ENCODE results near the gene PAWR. TPM values are rescaled to one million over a fixed set of nuclear protein-coding genes. Genes with fewer than 3 reads are reported as not detected.

The PAWR gene
- total and polyA plus RNA-seq, 2 of the 13 experiments (the other 11 are each of a cell fraction or from before 2014, with no cell fraction given), result 29.1 to 36.1 TPM

- TF ChIP-seq ZNF280B (CRISPR knock-in tag; IDR thresholded peaks at IDR 0.05; ENCODE audit: borderline replicate concordance) (no peak), HOMEZ (CRISPR knock-in tag; IDR thresholded peaks at IDR 0.05; ENCODE audit: low read depth) (peak; percentile 62), PPARG (CRISPR knock-in tag; conservative IDR thresholded peaks at IDR 0.05) (peak; percentile 79; the same call in 1 of the 2 replicates), ZNF431 (CRISPR knock-in tag; IDR thresholded peaks at IDR 0.05; ENCODE audit: borderline replicate concordance, low read depth) (no peak), TEAD2 (CRISPR knock-in tag; IDR thresholded peaks at IDR 0.05) (no peak), FOXA1 (IDR thresholded peaks at IDR 0.05) (peak; percentile 81), FOXA1 (CRISPR knock-in tag; IDR thresholded peaks at IDR 0.05) (peak; percentile 74), ZSCAN29 (CRISPR knock-in tag; conservative IDR thresholded peaks at IDR 0.05) (no peak), TARDBP (CRISPR knock-in tag; IDR thresholded peaks at IDR 0.05) (peak; percentile 76), NFYC (CRISPR knock-in tag; IDR thresholded peaks at IDR 0.05) (no peak), ARNT (IDR thresholded peaks at IDR 0.05) (no peak), KLF15 (CRISPR knock-in tag; IDR thresholded peaks at IDR 0.05; ENCODE audit: borderline replicate concordance) (no peak), ZNF33B (CRISPR knock-in tag; IDR thresholded peaks at IDR 0.05) (no peak), ZNF770 (CRISPR knock-in tag; IDR thresholded peaks at IDR 0.05) (no peak), RNF219 (CRISPR knock-in tag; IDR thresholded peaks at IDR 0.05) (0 out of 2 replicates have a peak, but pooled peaks have one; percentile 47), ZNF781 (CRISPR knock-in tag; IDR thresholded peaks at IDR 0.05; ENCODE audit: borderline replicate concordance, not compliant biosample characterization) (no peak), ZNF678 (CRISPR knock-in tag; IDR thresholded peaks at IDR 0.05) (no peak), SP5 (CRISPR knock-in tag; IDR thresholded peaks at IDR 0.05; ENCODE audit: borderline replicate concordance, low read depth) (peak; percentile 12; the same call in 1 of the 2 replicates), ZEB1 (IDR thresholded peaks at IDR 0.05; ENCODE audit: insufficient replicate concordance, low read depth) (no peak), ZNF512 (CRISPR knock-in tag; IDR thresholded peaks at IDR 0.05) (no peak)
Measured at GRCh38 chr12:79549531-79550271, 141.1 kb downstream of the PAWR start (continued).
